ENCODE measurements around the gene SEMA3G.

SEMA3G gene

DNA sequence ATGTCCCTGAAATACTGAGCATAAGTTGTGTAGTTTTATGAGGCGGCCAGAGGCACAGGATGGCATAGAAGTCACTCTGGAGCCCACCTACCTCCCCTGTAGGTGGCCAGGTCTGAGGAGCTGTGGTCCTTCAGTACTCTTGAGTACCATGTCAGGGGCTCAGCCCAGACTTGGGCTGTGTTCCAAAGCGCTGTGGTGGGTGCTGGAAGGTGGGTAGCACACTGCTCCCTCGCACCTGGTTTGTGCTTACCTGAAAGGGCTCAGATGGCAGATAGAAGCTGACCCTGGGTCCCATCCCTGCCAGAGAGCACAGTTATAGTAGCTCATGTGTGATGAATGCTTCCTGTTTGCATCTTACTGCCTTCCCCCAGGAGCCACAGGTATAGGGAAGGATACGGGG lies 26.0 kb upstream of the SEMA3G start:
- no peak for TF ChIP-seq FOXP2 (optimal IDR thresholded peaks at IDR 0.05; ENCODE audit: borderline replicate concordance, extremely low read depth, extremely low read length, insufficient read depth)
- no peak for TF ChIP-seq SIN3A (IDR thresholded peaks at IDR 0.05; ENCODE audit: borderline replicate concordance, insufficient read depth, low read length)
- no peak for TF ChIP-seq POLR2AphosphoS5 (IDR thresholded peaks at IDR 0.05; ENCODE audit: low read depth, low read length)
- TF ChIP-seq, protein P1, sequence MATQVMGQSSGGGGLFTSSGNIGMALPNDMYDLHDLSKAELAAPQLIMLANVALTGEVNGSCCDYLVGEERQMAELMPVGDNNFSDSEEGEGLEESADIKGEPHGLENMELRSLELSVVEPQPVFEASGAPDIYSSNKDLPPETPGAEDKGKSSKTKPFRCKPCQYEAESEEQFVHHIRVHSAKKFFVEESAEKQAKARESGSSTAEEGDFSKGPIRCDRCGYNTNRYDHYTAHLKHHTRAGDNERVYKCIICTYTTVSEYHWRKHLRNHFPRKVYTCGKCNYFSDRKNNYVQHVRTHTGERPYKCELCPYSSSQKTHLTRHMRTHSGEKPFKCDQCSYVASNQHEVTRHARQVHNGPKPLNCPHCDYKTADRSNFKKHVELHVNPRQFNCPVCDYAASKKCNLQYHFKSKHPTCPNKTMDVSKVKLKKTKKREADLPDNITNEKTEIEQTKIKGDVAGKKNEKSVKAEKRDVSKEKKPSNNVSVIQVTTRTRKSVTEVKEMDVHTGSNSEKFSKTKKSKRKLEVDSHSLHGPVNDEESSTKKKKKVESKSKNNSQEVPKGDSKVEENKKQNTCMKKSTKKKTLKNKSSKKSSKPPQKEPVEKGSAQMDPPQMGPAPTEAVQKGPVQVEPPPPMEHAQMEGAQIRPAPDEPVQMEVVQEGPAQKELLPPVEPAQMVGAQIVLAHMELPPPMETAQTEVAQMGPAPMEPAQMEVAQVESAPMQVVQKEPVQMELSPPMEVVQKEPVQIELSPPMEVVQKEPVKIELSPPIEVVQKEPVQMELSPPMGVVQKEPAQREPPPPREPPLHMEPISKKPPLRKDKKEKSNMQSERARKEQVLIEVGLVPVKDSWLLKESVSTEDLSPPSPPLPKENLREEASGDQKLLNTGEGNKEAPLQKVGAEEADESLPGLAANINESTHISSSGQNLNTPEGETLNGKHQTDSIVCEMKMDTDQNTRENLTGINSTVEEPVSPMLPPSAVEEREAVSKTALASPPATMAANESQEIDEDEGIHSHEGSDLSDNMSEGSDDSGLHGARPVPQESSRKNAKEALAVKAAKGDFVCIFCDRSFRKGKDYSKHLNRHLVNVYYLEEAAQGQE (IDR thresholded peaks at IDR 0.05; ENCODE audit: insufficient read depth in 1 of 2, low read depth in 2 of 2, low read length in 2 of 2): no peak
- no peak for TF ChIP-seq TAF1 (IDR thresholded peaks at IDR 0.05; ENCODE audit: borderline replicate concordance, insufficient read depth, low read length)

DNA sequence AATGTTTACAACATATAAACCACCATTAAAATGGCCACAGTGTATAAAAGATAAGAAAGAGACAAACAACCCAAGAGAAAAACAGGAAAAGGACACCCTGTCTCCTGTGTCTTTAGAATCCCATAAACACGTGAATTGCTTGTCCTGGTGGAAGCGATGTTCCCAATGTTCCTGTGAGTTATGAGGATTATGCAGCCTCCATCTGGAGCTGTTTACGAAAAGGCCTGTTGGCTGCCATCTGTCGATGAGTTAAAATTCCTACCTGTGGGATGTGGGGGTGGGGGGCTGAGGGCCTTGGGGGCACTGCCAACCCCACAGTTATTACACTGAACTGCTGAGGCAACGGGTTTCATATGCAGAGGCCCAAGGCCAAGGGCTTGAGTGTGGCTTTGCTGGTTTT lies 24.1 kb upstream of the SEMA3G start:
- TF ChIP-seq, protein P1 (IDR thresholded peaks at IDR 0.05; ENCODE audit: insufficient read depth in 1 of 2, low read depth in 2 of 2, low read length in 2 of 2): no peak
- TF ChIP-seq TAF1 (IDR thresholded peaks at IDR 0.05; ENCODE audit: borderline replicate concordance, insufficient read depth, low read length): no peak
- TF ChIP-seq SIN3A (IDR thresholded peaks at IDR 0.05; ENCODE audit: borderline replicate concordance, insufficient read depth, low read length): no peak
- no peak for TF ChIP-seq FOXP2 (optimal IDR thresholded peaks at IDR 0.05; ENCODE audit: borderline replicate concordance, extremely low read depth, extremely low read length, insufficient read depth)
- TF ChIP-seq POLR2AphosphoS5 (IDR thresholded peaks at IDR 0.05; ENCODE audit: low read depth, low read length): no peak

DNA sequence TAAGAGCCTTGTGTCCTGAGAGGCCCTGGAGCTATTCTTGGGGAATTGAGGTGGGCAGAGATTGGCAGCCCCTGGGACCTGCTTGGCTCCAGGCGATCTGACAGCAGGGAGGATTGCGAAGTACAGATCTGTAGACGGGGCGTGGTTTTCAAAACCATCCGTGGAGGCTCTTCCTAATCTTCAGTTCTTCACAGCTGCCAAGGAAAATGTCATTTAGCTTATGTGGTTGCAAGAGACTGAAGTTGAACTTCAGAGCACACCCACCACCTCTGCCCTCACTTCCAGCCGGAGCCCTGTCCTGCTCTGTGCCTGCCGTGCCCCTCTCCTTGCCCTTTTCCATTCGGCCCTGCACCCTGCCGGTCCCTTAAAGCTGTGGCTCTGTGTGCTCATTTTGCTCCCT lies 23.4 kb upstream of the SEMA3G start:
- TF ChIP-seq, protein P1 (IDR thresholded peaks at IDR 0.05; ENCODE audit: insufficient read depth in 1 of 2, low read depth in 2 of 2, low read length in 2 of 2): no peak
- TF ChIP-seq SIN3A (IDR thresholded peaks at IDR 0.05; ENCODE audit: borderline replicate concordance, insufficient read depth, low read length) (no peak), FOXP2 (optimal IDR thresholded peaks at IDR 0.05; ENCODE audit: borderline replicate concordance, extremely low read depth, extremely low read length, insufficient read depth) (no peak), POLR2AphosphoS5 (IDR thresholded peaks at IDR 0.05; ENCODE audit: low read depth, low read length) (no peak), TAF1 (IDR thresholded peaks at IDR 0.05; ENCODE audit: borderline replicate concordance, insufficient read depth, low read length) (no peak)

DNA sequence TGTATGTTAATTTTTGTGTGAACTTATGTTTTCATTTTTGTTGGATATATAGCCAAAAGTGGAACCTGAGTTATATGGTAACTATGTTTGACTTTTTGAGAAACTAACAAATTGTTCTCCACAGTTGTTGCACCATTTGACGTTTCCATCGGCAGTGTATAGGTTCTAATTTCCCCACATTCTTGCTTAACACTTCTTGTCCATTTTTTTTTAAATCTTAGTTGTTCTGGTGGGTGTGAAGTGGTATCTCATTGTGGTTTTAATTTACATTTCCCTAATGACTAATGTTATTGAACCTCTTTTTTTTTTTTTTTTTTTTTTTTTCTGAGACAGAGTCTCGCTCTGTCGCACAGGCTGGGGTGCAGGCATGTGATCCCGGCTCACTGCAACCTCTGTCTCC lies 18.5 kb upstream of the SEMA3G start:
- TF ChIP-seq TAF1 (IDR thresholded peaks at IDR 0.05; ENCODE audit: borderline replicate concordance, insufficient read depth, low read length) (no peak), POLR2AphosphoS5 (IDR thresholded peaks at IDR 0.05; ENCODE audit: low read depth, low read length) (no peak), FOXP2 (optimal IDR thresholded peaks at IDR 0.05; ENCODE audit: borderline replicate concordance, extremely low read depth, extremely low read length, insufficient read depth) (no peak), SIN3A (IDR thresholded peaks at IDR 0.05; ENCODE audit: borderline replicate concordance, insufficient read depth, low read length) (no peak)
- TF ChIP-seq, protein P1 (IDR thresholded peaks at IDR 0.05; ENCODE audit: insufficient read depth in 1 of 2, low read depth in 2 of 2, low read length in 2 of 2): no peak

DNA sequence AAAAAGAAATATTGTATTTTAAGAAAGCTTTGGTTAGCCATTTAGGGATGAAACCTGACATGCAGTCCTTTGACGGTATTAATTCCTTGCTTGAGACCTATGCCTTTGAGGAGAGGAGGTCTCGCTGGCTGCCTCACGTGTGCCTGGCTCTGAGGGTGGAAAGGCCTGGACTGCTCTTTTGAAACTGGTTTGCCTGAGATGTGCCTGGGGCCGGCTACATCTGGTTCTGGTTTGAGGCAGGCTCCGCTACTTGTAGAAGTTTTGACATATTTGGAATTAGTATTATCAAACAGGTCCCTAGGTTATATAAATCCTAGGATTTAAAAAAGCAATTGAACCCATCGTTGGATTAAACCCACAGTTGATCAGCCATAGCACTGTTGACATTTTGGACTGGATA lies 17.0 kb upstream of the SEMA3G start:
- TF ChIP-seq, protein P1 (IDR thresholded peaks at IDR 0.05; ENCODE audit: insufficient read depth in 1 of 2, low read depth in 2 of 2, low read length in 2 of 2): no peak
- no peak for TF ChIP-seq POLR2AphosphoS5 (IDR thresholded peaks at IDR 0.05; ENCODE audit: low read depth, low read length)
